HCT116 (cell line): ENCODE measurements around the gene FBN1.

Source experiments
- CTCF ChIP-seq, 3 experiments: fragments of 200-600 bp in 1 of 3; sonication (generic) in 1 of 3; IDR thresholded peaks in 2 of 3; conservative IDR thresholded peaks in 1 of 3; 2 replicates each; pipeline ENCODE4 v1.5.1; 2012 to 2017; ENCODE audit warnings: low read depth in 2 of 3, low read length in 2 of 3, antibody characterized with exemption in 1 of 3, borderline replicate concordance in 1 of 3, control low read depth in 1 of 3, mild to moderate bottlenecking in 1 of 3, mixed read lengths in 1 of 3, mixed run types in 1 of 3, moderate library complexity in 1 of 3; ENCODE audit not compliant: insufficient read depth in 1 of 3
- POLR2AphosphoS5 ChIP-seq: IDR thresholded peaks from 2 replicates; pipeline ENCODE4 v1.6.1; 2011; ENCODE audit warnings: mild to moderate bottlenecking, low read depth, low read length, moderate library complexity

- TF ChIP-seq CTCF (IDR thresholded peaks at IDR 0.05 in 2 of 3, conservative IDR thresholded peaks at IDR 0.05 in 1 of 3; ENCODE audit: borderline replicate concordance in 1 of 3, insufficient read depth in 1 of 3, low read depth in 2 of 3, low read length in 2 of 3) = no peak
- TF ChIP-seq POLR2AphosphoS5 = no peak
These were observed 172.8 kb downstream of the FBN1 start for GRCh38 chr15:48472756-48473155.
